ENCODE measurements around the gene STX1A.

GRCh38 chr7:73718905-73719805 lies at the start of gene STX1A:
- TF ChIP-seq YY1 (IDR thresholded peaks at IDR 0.05; ENCODE audit: insufficient read depth, insufficient read length) (no peak), ZNF274 (IDR thresholded peaks at IDR 0.05; ENCODE audit: low read depth, low read length) (no peak), SUZ12 (IDR thresholded peaks at IDR 0.05; ENCODE audit: extremely low read depth, insufficient read depth, insufficient read length) (no peak)
